Measurements from ENCODE around the gene FBXO48.

GRCh38 chr2:68441179-68441993, 25.7 kb downstream of the FBXO48 start:
- TF ChIP-seq CTCF (IDR thresholded peaks at IDR 0.05; ENCODE audit: borderline replicate concordance, extremely low read depth, low read length, poor library complexity, severe bottlenecking): peak; percentile 95
- no peak for TF ChIP-seq EZH2 (IDR thresholded peaks at IDR 0.05; ENCODE audit: borderline replicate concordance, low read depth, low read length, severe bottlenecking)
